Adrenal gland (tissue), 5 donors: ENCODE results near the gene TPPP3.

ENCODE experiments used
- CTCF ChIP-seq, 6 experiments: fragments of 450-650 bp in 4 of 6; fragments of 200-600 bp in 2 of 6; sonication (generic) in 1 of 6; IDR thresholded peaks; 1 replicate in 5 of 6; 2 replicates in 1 of 6; pipeline versions ENCODE4 v1.5.1 to v1.8.0; 2016 to 2021; ENCODE audit warnings: antibody characterized with exemption in 6 of 6, mild to moderate bottlenecking in 2 of 6, moderate library complexity in 1 of 6
- POLR2A ChIP-seq, 2 donors: fragments of 450-650 bp; IDR thresholded peaks; one replicate each; pipeline ENCODE4 v1.6.1; 2017; ENCODE audit warnings: antibody characterized with exemption in 2 of 2, mild to moderate bottlenecking in 2 of 2, moderate library complexity in 1 of 2
- donor health status: DM: no; HTN: no; CAD: no.

GRCh38 chr16:67397036-67397801 is 3.9 kb upstream of the TPPP3 start:
- TF ChIP-seq CTCF (IDR thresholded peaks at IDR 0.05) (no peak), POLR2A (IDR thresholded peaks at IDR 0.05) (no peak)
